ENCODE data around the gene MAGI2. TPM values are rescaled to one million over a fixed set of nuclear protein-coding genes. Genes with fewer than 3 reads are reported as not detected.

The MAGI2 gene
- total and polyA plus RNA-seq, 4 donors = 0.37 to 4.1 (median 1.4) TPM

DNA sequence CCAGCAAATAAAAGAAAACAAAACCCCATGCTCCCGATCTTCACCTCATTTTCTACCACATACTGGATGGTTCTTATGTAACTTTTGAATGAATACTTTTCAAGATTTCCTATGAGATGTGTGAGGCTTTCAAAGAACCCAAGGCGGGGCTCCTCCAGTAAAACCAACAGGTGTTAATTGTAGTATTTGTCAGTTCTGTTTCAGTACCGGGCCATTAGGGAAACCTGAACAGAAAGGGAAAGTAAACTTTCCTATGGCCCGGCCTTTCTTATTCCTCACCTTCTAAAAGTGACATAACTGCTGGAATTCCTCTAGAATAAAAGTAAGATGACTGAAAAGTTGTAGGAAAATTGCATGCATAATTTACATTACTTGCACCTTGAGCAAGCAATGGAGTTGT is 672.9 kb downstream of the MAGI2 start:
- peak overlapping the region in 1 of 2 donors; percentile 32 for H3K9ac ChIP-seq (ENCODE audit: low read depth in 1 of 2, low read length in 2 of 2)
- no peaks in the 10 kb centered on the region for H3K27me3 ChIP-seq (ENCODE audit: control insufficient read depth in 4 of 4, insufficient read depth in 4 of 4, low read length in 3 of 4)
- peaks cover 0 to 1% (median 0%) of the 10 kb centered on the region in 4 donors for H3K4me1 ChIP-seq (ENCODE audit: control insufficient read depth in 4 of 4, insufficient read depth in 4 of 4, low read length in 3 of 4)
- H3K9me3 ChIP-seq (ENCODE audit: control insufficient read depth in 4 of 4, low read length in 3 of 4) = no peaks in the 10 kb centered on the region
- TF ChIP-seq EGR1 (IDR thresholded peaks at IDR 0.05; ENCODE audit: low read depth in 2 of 2) (no peak), FOXA2 (IDR thresholded peaks at IDR 0.05) (no peak), FOXA1 (IDR thresholded peaks at IDR 0.05) (no peak), RAD21 (IDR thresholded peaks at IDR 0.05) (no peak), JUND (IDR thresholded peaks at IDR 0.05) (no peak), YY1 (IDR thresholded peaks at IDR 0.05) (no peak), NR2F2 (IDR thresholded peaks at IDR 0.05) (no peak), GABPA (IDR thresholded peaks at IDR 0.05 in 1 of 2, conservative IDR thresholded peaks at IDR 0.05 in 1 of 2) (no peak), HNF4G (IDR thresholded peaks at IDR 0.05) (no peak), TAF1 (conservative IDR thresholded peaks at IDR 0.05) (no peak), SP1 (IDR thresholded peaks at IDR 0.05) (no peak), HNF4A (conservative IDR thresholded peaks at IDR 0.05) (no peak), RXRA (IDR thresholded peaks at IDR 0.05) (no peak)
- TF ChIP-seq, protein P1, sequence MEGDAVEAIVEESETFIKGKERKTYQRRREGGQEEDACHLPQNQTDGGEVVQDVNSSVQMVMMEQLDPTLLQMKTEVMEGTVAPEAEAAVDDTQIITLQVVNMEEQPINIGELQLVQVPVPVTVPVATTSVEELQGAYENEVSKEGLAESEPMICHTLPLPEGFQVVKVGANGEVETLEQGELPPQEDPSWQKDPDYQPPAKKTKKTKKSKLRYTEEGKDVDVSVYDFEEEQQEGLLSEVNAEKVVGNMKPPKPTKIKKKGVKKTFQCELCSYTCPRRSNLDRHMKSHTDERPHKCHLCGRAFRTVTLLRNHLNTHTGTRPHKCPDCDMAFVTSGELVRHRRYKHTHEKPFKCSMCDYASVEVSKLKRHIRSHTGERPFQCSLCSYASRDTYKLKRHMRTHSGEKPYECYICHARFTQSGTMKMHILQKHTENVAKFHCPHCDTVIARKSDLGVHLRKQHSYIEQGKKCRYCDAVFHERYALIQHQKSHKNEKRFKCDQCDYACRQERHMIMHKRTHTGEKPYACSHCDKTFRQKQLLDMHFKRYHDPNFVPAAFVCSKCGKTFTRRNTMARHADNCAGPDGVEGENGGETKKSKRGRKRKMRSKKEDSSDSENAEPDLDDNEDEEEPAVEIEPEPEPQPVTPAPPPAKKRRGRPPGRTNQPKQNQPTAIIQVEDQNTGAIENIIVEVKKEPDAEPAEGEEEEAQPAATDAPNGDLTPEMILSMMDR (IDR thresholded peaks at IDR 0.05; ENCODE audit: low read depth, low read length, missing input control) = no peak
- TF ChIP-seq, protein P2, sequence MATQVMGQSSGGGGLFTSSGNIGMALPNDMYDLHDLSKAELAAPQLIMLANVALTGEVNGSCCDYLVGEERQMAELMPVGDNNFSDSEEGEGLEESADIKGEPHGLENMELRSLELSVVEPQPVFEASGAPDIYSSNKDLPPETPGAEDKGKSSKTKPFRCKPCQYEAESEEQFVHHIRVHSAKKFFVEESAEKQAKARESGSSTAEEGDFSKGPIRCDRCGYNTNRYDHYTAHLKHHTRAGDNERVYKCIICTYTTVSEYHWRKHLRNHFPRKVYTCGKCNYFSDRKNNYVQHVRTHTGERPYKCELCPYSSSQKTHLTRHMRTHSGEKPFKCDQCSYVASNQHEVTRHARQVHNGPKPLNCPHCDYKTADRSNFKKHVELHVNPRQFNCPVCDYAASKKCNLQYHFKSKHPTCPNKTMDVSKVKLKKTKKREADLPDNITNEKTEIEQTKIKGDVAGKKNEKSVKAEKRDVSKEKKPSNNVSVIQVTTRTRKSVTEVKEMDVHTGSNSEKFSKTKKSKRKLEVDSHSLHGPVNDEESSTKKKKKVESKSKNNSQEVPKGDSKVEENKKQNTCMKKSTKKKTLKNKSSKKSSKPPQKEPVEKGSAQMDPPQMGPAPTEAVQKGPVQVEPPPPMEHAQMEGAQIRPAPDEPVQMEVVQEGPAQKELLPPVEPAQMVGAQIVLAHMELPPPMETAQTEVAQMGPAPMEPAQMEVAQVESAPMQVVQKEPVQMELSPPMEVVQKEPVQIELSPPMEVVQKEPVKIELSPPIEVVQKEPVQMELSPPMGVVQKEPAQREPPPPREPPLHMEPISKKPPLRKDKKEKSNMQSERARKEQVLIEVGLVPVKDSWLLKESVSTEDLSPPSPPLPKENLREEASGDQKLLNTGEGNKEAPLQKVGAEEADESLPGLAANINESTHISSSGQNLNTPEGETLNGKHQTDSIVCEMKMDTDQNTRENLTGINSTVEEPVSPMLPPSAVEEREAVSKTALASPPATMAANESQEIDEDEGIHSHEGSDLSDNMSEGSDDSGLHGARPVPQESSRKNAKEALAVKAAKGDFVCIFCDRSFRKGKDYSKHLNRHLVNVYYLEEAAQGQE (IDR thresholded peaks at IDR 0.05) = no peak
- TF ChIP-seq, protein P3, sequence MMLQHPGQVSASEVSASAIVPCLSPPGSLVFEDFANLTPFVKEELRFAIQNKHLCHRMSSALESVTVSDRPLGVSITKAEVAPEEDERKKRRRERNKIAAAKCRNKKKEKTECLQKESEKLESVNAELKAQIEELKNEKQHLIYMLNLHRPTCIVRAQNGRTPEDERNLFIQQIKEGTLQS (IDR thresholded peaks at IDR 0.05) = no peak
- TF ChIP-seq, protein P4, sequence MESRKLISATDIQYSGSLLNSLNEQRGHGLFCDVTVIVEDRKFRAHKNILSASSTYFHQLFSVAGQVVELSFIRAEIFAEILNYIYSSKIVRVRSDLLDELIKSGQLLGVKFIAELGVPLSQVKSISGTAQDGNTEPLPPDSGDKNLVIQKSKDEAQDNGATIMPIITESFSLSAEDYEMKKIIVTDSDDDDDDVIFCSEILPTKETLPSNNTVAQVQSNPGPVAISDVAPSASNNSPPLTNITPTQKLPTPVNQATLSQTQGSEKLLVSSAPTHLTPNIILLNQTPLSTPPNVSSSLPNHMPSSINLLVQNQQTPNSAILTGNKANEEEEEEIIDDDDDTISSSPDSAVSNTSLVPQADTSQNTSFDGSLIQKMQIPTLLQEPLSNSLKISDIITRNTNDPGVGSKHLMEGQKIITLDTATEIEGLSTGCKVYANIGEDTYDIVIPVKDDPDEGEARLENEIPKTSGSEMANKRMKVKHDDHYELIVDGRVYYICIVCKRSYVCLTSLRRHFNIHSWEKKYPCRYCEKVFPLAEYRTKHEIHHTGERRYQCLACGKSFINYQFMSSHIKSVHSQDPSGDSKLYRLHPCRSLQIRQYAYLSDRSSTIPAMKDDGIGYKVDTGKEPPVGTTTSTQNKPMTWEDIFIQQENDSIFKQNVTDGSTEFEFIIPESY (IDR thresholded peaks at IDR 0.05) = no peak
- WGBS = 57% methylated on average over 4 of the region's 4 CpGs
- H3K36me3 ChIP-seq (ENCODE audit: control insufficient read depth in 4 of 4, insufficient read depth in 3 of 4, low read depth in 1 of 4, low read length in 3 of 4) = no peaks in the 10 kb centered on the region
- peak overlapping the region in 2 of 3 donors; percentile 9 to 32 for H3K4me3 ChIP-seq (ENCODE audit: low read depth in 1 of 3, low read length in 3 of 3)
- DNase-seq (ENCODE audit: low spot score) = no peak
- H3K27ac ChIP-seq (ENCODE audit: low read depth in 1 of 2, low read length in 2 of 2) = no peak overlapping the region

DNA sequence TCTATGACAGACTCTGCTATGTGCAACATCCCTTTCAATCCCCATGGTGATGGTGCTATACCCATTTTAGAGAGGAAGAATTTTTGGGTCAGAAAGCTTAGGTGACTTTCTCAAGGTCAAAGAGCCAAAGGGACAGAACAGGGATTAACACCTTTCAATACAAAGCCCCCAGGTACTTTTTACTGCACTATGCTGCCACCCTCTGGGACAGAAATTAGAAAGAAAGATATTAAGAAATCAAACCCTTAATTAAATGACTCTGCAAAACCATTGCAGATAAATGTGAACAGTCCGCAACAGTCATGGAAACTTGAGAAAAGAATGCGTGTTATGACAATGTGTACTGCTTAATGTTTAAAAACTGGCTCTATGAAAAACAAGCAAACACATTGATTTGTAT is 673.7 kb downstream of the MAGI2 start:
- Histone ChIP-seq H3K4me1 (ENCODE audit: control insufficient read depth in 4 of 4, insufficient read depth in 4 of 4, low read length in 3 of 4) (peaks cover 0 to 1% (median 0%) of the 10 kb centered on the region in 4 donors), H3K27me3 (ENCODE audit: control insufficient read depth in 4 of 4, insufficient read depth in 4 of 4, low read length in 3 of 4) (no peaks in the 10 kb centered on the region), H3K27ac (ENCODE audit: low read depth in 1 of 2, low read length in 2 of 2) (no peak overlapping the region), H3K9ac (ENCODE audit: low read depth in 1 of 2, low read length in 2 of 2) (no peak overlapping the region), H3K36me3 (ENCODE audit: control insufficient read depth in 4 of 4, insufficient read depth in 3 of 4, low read depth in 1 of 4, low read length in 3 of 4) (no peaks in the 10 kb centered on the region), H3K4me3 (ENCODE audit: low read depth in 1 of 3, low read length in 3 of 3) (no peak overlapping the region), H3K9me3 (ENCODE audit: control insufficient read depth in 4 of 4, low read length in 3 of 4) (no peaks in the 10 kb centered on the region)
- 74% methylated on average over 2 of the region's 2 CpGs for WGBS
- TF ChIP-seq HNF4A (conservative IDR thresholded peaks at IDR 0.05) (no peak), RAD21 (IDR thresholded peaks at IDR 0.05) (peak; percentile 19 to 38)
- DNase-seq (ENCODE audit: low spot score) = no peak

Data from liver (tissue), 9 donors.